Adipose tissue (tissue), 3 donors: ENCODE results near the gene UBE2E3. TPM values are rescaled to one million over a fixed set of nuclear protein-coding genes. Genes with fewer than 3 reads are reported as not detected.
"Not testable (repeated sequence)": the region's sequence is repeated elsewhere in the genome, so short reads cannot be mapped to it uniquely, and the experiment has no call there.

Experiments used
- H3K27ac ChIP-seq: one replicate; pipeline ENCODE4 v1.5.1; 2013; ENCODE audit warnings: low read depth, low read length
- WGBS, 3 donors: extraction: QIAGEN DNeasy Blood & Tissue Kit; methylation state at CpG; one replicate each; pipeline ENCODE4 v1.1.7; 2013; 5-methylcytosine and 5-hydroxymethylcytosine counted together
- polyA plus RNA-seq, 3 donors: library from polyadenylated mRNA; stranded (reverse); fragments of 200-250 nt; gene quantifications; one replicate each; pipeline ENCODE4 v1.2.3, GENCODE V29; 2013
- donor health status: healthy with polysubstance abuse.
- donor health status: Bipolar disorder and iron deficiency.
- donor health status: healthy.

UBE2E3 gene
- polyA plus RNA-seq, 3 donors, result 41.6 to 67.0 (median 52.7) TPM

DNA sequence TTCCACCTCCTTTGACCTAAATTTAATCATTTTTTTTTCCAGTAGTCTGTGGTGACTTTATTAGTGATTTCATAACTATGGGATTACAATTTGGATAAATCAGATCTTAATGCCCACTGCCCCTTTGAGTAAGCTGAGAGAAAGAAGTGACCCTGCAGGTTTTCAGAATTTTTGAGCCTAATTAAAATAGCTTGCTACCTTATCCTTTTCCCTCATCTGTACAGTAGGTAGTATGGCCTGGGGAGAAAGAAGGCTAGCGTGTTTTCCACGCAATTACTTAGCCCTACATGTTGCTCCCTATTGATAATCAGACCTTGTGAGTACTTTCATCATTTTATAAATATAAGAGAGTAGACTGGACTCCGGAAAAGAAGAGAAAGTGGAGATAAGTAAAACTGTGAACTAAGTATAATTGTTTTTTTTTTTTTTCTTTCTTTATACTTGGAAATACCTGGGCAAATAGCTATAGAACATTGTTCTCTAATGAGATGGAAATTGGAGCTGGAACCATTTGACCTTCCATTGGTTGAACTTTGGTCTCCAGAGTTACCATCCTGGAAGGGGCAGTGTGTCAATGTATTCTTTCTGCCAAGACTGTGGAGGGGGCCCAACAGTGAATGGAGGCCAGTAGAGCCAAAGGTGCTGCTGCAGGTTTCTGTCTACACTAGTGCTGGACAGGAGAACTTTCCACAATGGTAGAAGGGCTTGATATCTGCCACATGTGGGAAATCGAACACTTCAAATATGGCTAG, 26.9 kb downstream of the UBE2E3 start:
- no peak overlapping the region for H3K27ac ChIP-seq
- 77 to 89% (median 89%) methylated on average over 4 of the region's 4 CpGs for WGBS, 3 donors

DNA sequence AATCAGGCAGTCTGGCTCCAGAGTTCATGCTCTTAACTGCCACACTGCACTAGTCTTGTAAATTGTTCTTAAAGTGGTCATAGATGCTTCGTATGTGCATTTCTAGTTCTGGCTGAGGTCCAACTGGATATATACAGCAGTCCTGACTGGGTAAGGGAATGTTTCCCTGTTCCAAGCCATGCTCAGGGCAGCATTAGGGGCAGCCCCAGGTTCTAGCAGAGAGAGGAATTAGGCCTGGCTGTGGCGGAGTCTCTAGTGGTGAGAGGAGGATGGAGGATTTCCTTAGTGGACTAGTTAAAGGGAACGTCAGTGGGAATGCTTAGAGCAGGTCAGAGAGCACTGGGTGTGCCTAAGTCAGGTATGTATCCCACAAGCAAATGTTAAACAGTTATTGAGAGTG, 28.0 kb downstream of the UBE2E3 start:
- WGBS, 3 donors, result 75 to 85% (median 76%) methylated on average over 3 of the region's 3 CpGs
- H3K27ac ChIP-seq, result no peak overlapping the region

DNA sequence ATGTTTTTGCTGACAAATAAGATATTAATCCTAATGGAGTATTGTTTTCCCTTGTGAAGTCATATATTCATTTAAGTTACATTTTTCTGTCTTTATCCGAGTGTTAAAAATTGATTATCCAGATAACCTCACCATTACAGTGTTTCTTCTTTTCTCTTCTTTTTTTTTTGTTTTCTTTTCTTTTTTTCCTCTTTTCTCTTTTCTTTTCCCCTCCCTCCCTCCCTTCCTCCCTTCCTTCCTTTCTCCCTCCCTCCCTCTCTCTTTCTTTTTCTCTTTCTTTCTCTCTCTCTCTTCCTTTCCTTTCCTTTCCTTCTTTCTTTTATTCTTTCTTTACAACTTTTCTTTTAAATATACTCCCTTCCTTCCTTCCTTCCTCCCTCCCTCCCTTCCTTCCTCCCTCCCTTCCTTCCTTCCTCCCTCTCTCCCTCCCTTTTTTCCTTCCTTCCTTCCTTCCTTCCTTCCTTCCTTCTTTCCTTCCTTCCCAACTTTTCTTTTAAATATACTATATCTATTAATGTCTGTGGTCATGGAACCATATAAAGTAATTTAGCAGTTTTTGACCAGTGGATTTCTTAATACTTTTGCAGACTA, 40.9 kb downstream of the UBE2E3 start:
- no peak overlapping the region for H3K27ac ChIP-seq
- WGBS, 3 donors, result 85 to 96% (median 94%) methylated on average over 1 of the region's 1 CpG

DNA sequence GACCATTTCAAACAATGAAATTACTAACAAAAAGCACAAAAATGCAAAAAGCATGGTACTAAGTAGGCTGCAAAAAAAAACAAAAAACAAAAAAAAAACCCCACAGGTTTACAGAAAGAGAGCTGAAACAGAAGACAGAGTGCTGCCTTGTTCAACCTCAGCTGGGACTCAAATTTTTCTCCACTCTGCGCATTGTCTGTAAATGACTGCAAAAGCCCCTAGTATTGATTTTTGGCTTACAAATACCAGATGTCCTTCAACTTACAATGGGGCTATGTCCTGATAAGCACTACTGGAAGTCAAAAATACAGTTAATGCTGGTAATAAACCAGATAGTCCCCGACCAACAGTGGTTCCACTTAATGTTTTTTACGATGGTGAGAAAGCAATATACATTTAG, 42.2 kb downstream of the UBE2E3 start:
- WGBS, 3 donors, result 53 to 96% (median 88%) methylated on average over 3 of the region's 3 CpGs
- H3K27ac ChIP-seq, result no peak overlapping the region

DNA sequence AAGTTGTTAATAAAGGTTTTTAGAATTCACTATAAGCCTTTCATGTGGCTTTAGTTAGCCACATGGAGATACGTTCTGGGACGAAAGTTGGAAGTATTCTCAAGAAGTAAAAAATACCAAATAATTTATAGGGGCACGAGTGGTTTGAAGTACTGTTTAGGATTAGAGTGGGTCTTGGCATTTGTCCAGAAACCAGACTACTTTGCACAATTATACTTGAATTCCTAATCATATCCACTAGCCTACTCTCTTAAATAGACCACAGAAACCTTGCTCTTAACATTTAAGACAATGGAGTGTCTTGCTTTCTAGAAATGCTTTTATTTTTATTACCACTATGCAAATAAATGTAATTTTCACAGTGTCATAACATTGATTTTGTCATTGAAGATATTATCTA, 44.6 kb downstream of the UBE2E3 start:
- WGBS, 3 donors, result 60 to 80% (median 60%) methylated on average over 3 of the region's 3 CpGs

DNA sequence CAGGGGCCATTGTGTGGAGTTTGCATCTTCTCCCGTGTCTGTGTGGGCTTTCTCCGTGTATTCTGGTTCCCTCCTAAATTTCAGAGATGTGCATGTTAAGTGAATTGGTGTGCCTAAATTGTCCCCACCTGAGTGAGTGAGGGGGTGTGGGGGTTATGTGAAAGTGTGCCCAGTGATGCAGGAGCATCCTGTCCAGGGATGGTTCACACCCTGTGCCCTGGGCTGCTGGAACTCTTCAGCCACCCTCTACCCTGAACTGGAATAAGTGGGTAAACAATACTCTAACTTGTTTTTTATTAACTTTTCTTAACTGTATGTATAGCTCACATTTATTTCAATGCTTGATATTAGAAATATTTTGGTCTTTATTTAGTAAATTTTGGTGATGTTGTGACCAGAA, 56.0 kb downstream of the UBE2E3 start:
- WGBS, 3 donors, result 96 to 98% (median 97%) methylated on average over 2 of the region's 2 CpGs
- no peak overlapping the region for H3K27ac ChIP-seq

More for the DNA sequence above, 44.6 kb downstream of the UBE2E3 start:
- H3K27ac ChIP-seq, result no peak overlapping the region

DNA sequence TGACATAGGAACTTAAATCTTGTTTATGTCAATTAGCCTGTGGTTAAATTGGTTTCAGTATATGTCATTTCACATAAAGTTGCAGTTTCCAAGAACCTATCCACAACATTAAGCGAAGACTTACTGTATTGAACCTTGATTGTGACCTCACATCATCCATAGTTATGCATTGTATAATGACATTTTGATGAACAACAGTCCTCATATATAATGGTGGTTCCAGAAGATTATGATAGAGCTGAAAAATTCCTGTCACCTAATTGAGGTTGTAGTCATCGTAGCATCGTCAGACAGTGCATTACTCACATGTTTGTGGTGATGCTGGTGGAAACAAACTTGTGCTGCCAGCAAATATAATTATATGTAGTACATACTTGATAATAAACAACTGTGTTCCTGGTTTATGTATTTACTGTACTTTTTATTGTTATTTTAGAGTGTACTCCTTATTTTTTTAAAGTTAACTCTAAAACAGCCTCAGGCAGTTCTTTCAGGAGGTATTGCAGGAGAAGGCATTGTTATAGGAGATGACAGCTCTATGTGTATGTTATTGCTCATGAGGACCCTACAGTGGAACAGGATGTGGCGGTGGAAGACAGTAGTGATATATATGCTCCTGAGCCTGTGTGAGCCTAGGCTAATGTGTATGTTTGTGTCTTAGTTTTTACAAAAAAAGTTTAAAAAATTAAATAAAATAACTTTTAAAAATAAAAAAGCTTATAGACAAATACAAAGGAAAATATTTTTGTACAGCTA, 56.6 kb downstream of the UBE2E3 start:
- 88 to 94% (median 93%) methylated on average over 4 of the region's 4 CpGs for WGBS, 3 donors
- no peak overlapping the region for H3K27ac ChIP-seq

DNA sequence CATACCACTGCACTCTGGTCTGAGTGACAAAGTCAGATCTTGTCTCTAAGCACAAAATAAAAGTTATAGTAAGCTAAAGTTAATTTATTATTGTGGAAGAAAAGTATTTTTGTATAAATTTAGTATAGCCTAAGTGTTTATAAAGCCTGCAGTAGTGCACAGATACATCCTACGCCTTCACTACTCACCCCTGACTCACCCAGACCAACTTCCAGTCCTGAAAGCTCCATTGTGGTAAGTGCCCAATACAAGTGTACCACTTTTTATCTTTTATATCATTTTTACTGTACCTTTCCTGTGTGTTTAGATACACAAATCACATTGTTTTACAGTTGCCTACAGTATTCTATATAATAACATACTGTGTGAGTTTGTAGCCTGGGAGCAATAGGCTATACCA, 57.5 kb downstream of the UBE2E3 start:
- H3K27ac ChIP-seq, result no peak overlapping the region
- 96 to 100% (median 98%) methylated on average over 1 of the region's 1 CpG for WGBS, 3 donors

DNA sequence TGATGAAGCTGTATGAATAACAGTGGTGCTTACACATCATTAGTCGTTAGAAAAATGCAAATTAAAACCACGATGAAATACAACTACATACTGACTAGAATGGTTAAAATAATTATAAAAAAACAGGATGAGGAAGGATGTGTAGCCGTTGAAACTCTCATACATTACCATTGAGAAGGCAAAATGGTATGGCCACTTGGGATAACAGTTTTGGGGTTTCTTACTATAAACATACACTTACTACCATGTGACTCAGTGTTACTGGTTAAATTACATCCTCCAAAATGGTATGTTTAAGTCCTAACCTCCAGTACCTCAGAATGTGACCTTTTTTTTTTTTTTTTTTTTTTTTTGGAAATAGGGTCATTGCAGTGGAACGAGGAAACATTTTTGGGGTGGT, 58.4 kb downstream of the UBE2E3 start:
- 91 to 93% (median 92%) methylated on average over 4 of the region's 4 CpGs for whole genome bisulfite sequencing, 3 donors
- H3K27ac ChIP-seq, result no peak overlapping the region

DNA sequence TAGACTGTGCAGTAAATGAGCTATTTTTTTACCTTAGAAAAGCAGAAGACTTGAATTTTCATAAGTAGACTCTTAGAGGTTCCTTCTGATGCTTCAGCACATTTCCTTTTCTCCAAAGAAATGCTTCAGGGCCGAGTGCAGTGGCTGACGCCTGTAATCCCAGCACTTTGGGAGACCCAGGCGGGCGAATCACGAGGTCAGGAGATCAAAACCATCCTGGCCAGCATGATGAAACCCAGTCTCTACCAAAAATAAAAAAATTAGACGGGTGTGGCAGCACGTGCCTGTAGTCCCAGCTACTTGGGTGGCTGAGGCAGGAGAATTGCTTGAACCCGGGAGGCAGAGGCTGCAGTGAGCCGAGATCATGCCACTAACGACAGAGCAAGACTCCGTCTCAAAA, 60.4 kb downstream of the UBE2E3 start:
- WGBS, 3 donors, result 94 to 95% (median 94%) methylated on average over 10 to 11 of the region's 11 CpGs
- not testable (repeated sequence) for H3K27ac ChIP-seq

DNA sequence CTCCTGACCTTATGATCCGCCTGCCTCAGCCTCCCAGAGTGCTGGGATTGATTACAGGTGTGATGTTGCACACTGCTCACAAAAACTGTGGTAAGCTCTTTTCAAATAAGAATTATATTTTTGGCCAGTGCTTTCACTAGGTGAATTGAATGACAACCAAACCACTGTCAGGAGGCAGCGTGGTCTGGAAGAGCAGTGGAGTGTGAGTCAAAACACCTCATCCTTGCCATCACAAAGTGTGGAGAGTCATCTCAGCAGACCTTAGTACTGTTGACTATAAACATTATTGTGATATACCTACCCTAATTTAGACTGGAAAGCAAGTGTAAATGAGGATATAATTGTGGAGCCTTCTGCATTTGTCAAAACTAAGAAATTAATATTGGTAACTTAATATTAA, 61.3 kb downstream of the UBE2E3 start:
- H3K27ac ChIP-seq, result no peak overlapping the region
- 76 to 95% (median 92%) methylated on average over 2 of the region's 2 CpGs for WGBS, 3 donors

DNA sequence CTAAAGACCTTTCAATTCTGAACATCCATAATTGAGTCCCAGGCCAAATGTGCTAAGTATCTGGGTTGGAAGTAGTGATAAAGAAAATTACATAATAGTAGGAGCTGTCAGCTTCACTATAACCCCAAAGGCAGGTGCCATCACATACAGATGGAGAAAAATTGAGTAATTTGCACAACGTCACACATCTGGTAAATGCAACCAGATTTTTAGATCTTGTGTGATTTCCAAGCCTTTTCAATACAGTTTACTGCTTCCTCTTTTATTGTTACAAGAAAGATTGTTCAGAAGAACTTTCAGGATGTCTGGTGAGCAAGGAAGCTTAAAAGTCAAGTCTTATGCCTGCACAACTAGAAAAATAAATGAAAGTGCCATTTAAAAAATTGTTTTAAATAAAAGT, 62.3 kb downstream of the UBE2E3 start:
- WGBS, 3 donors, result 41 to 94% (median 56%) methylated on average over 1 of the region's 1 CpG

DNA sequence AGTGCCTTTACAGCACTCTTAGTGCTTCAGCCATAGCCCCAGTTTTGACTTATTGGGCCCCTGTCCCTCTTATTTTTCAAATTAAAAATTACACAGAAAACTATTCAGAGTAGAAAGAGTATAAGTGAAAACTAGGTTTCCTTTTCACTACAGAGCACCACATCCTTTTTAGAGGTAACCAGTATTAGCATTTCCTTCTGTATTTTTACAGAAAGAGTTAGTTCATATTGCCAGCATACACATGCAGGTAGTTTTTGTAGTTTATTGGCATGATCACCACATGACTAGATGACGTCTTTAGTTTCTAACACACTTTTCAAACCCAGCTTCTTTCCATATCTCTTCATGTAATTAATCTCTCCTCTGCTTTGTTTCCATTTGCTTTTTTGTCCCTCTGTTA, 66.4 kb downstream of the UBE2E3 start:
- H3K27ac ChIP-seq, result no peak overlapping the region
- 61 to 73% (median 64%) methylated on average over 1 of the region's 1 CpG for WGBS, 3 donors

More for the DNA sequence above, 62.3 kb downstream of the UBE2E3 start:
- no peak overlapping the region for H3K27ac ChIP-seq

DNA sequence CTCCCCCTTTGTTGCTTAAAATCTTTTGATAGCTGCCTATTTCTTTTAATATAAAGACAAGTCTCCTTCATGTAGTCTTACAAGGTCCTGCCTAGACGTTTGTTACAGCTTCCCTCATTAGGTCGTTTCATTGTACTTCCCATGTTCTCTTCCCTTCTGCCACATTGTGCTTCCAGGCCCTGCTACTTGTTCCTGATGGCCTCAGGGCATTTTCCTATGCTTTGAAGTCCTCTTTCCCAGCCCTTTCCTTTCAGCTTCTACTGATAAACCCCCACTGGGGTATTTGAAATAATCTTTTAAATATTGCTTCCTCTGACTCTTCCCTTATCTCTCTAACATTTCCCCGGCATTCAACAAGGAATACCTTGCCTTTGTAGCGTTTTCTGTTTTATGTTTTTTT, 67.4 kb downstream of the UBE2E3 start:
- 72 to 78% (median 75%) methylated on average over 4 of the region's 4 CpGs for WGBS, 3 donors
- H3K27ac ChIP-seq, result no peak overlapping the region

DNA sequence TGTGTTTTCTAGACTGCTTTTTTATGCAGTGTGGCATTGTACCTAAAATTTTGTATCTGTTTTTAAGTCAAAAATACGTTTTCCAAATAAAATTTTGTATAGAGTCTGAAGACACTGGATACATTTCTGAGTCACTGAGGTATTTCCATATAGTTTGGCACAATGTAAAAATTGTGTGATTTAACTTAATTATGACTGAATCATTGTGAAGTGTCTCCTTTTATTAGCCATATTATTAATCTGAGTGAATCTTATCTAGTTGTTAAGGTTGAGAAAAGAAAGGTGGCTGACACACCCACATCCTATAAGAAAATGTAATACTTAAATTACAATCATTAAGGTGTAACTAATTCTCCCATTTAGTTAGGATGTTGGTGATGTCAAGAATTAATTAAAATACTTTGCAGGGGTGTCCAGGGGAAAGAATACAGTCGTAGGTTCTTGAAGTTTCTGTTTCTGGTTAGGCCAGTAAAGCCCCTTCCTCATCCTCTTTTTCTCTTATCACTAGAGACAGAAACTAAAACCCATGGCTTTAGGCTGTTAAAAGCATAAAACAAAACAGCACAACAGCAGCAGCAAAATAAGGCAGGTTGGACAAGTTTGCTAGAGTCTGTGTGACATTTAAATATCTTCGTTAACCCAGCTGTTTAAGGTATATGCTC, 71.6 kb downstream of the UBE2E3 start:
- 78 to 86% (median 78%) methylated on average over 3 of the region's 3 CpGs for whole genome bisulfite sequencing, 3 donors
- no peak overlapping the region for H3K27ac ChIP-seq

DNA sequence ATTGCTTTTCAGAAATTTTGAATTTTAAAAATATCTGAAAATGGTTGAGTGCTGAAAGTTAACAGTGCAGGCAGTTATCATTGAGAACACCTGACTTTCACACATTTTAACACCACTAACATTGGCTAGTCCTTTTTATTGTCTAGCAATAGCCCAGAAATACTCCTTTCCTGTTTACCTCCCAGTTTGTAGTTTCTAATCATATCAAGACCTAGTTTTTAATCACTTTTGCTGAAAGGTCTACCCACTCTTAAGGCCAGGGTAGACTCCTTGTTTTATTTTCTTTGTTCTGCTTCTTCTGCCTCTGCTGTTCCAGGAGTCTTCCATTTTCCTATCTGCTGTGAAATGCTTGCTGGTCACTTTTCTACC, 72.1 kb downstream of the UBE2E3 start:
- no peak overlapping the region for H3K27ac ChIP-seq

DNA sequence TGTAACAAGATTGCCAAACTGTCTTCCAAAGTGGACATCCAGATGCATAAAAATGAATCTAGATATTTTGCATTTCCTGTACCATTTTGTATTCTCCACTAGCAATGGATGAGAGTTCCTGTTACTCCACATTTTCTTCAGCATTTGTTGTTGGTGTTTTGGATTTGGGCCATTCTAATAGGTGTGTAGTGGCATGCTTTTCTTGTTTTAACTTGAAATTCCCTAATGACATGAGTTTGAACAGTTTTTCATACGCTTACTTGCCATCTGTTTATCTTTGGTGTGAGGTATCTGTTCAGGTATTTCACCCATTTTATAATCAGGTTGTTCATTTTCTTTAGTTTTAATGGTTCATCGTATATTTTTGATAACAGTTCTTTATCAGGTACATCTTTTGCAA, 73.9 kb downstream of the UBE2E3 start:
- 75 to 95% (median 91%) methylated on average over 2 of the region's 2 CpGs for WGBS, 3 donors
- H3K27ac ChIP-seq, result no peak overlapping the region

DNA sequence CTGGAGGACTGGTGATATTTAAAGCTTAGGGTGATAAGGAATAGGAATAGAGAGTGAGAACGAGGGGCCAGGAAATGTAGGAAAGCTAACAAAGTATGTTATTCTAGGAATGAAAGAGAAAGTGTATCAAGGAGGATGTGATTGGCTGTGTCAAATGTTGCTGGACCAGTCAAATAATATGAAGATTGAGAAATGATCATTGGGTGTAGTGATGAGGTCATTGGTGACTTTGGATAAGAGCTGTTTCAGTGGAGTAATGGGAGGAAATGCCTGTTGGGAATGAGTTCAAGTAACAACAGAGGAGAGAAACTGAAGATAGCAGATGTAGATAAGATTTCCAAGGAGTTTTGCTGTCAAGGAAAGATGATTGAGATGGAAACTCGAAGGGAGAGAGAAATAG, 74.4 kb downstream of the UBE2E3 start:
- WGBS, 3 donors, result 83 to 97% (median 87%) methylated on average over 2 of the region's 2 CpGs
- H3K27ac ChIP-seq, result no peak overlapping the region
